K562 (cell line): ENCODE data around the gene TALDO1. TPM values are rescaled to one million over a fixed set of nuclear protein-coding genes. Genes with fewer than 3 reads are reported as not detected.

Source experiments
- ATF3 ChIP-seq, 2 experiments: fragments of 450-650 bp in 1 of 2; sonication (generic) in 1 of 2; formaldehyde crosslinking in 1 of 2; IDR thresholded peaks in 1 of 2; conservative IDR thresholded peaks in 1 of 2; 2 replicates each; pipeline versions ENCODE4 v1.6.1 to v1.8.1; 2016 to 2023; ENCODE audit warnings: mild to moderate bottlenecking in 2 of 2, moderate library complexity in 2 of 2, inconsistent platforms in 1 of 2, missing genetic modification reagents in 1 of 2
- BRF1 ChIP-seq: IDR thresholded peaks from 3 replicates; pipeline ENCODE4 v1.6.1; 2011; ENCODE audit warnings: borderline replicate concordance, mild to moderate bottlenecking; ENCODE audit not compliant: insufficient read length; ENCODE audit errors: extremely low read depth
- CBX3 ChIP-seq, 2 experiments: IDR thresholded peaks; 1 replicate in 1 of 2; 2 replicates in 1 of 2; pipeline ENCODE4 v1.6.1; 2012; ENCODE audit warnings: inconsistent platforms in 2 of 2, low read length in 2 of 2, borderline replicate concordance in 1 of 2, control low read depth in 1 of 2
- E2F1 ChIP-seq: sonication (generic); formaldehyde crosslinking; IDR thresholded peaks from 2 replicates; pipeline ENCODE4 v1.8.1; 2023; ENCODE audit warnings: mild to moderate bottlenecking, missing genetic modification reagents, moderate library complexity
- HDAC6 ChIP-seq: IDR thresholded peaks from 2 replicates; pipeline ENCODE4 v1.6.1; 2012; ENCODE audit warnings: low read depth, mild to moderate bottlenecking, control low read depth, inconsistent platforms, low read length, moderate library complexity
- MECOM ChIP-seq: fragments of 250-450 bp; sonication (Bioruptor Pico); IDR thresholded peaks from 2 replicates; pipeline ENCODE4 v1.8.0; 2022; ENCODE audit warnings: inconsistent platforms
- POLR2G ChIP-seq: fragments of 200-400 bp; formaldehyde crosslinking; IDR thresholded peaks from 2 replicates; pipeline ENCODE4 v1.6.1; 2017; ENCODE audit warnings: low read depth, mild to moderate bottlenecking, antibody characterized with exemption, low read length, moderate library complexity
- ZBTB7A ChIP-seq: IDR thresholded peaks from 2 replicates; pipeline ENCODE4 v1.6.1; 2011; ENCODE audit warnings: low read depth, mild to moderate bottlenecking, low read length, moderate library complexity, borderline replicate concordance; ENCODE audit not compliant: control insufficient read depth
- ZNF583 ChIP-seq: fragments of 250-450 bp; sonication (Bioruptor Pico); IDR thresholded peaks from 2 replicates; pipeline ENCODE4 v1.4.0; 2020
- ZNF609 ChIP-seq: sonication (generic); formaldehyde crosslinking; IDR thresholded peaks from 2 replicates; pipeline ENCODE4 v1.8.1; 2023; ENCODE audit warnings: missing genetic modification reagents, mild to moderate bottlenecking, borderline replicate concordance
- polyA plus RNA-seq, 8 experiments: library from polyadenylated mRNA; depleted of rRNA in 4 of 8; stranded (reverse) in 5 of 8; unstranded in 3 of 8; fragments of >200 nt; fragmentation: Nextera tagmentation in 2 of 8; fragmentation: Illumina TruSeq in 1 of 8; extraction: Ambion mirVana in 2 of 8; extraction: Trizol in 1 of 8; gene quantifications; 2 replicates each; pipeline versions ENCODE4 v1.2.1 to v1.2.3, GENCODE V29; 2011 to 2014; ENCODE audit warnings: inconsistent platforms in 1 of 8, missing spikeins in 1 of 8
- total RNA-seq, 7 experiments: library from RNA; depleted of rRNA in 6 of 7; stranded (reverse); fragments of >200 nt in 6 of 7; fragmentation: Illumina TruSeq in 2 of 7; extraction: Trizol in 2 of 7; gene quantifications; 2 replicates each; pipeline versions ENCODE4 v1.2.1 to v1.2.3, GENCODE V29; 2011 to 2021; ENCODE audit warnings: low replicate concordance in 1 of 7

TALDO1 gene
- total and polyA plus RNA-seq, 9 of the 15 experiments (the other 6 are each of a cell fraction or from before 2014, with no cell fraction given): 260 to 541 (median 441) TPM

- TF ChIP-seq ATF3 (IDR thresholded peaks at IDR 0.05) (peak; percentile 63), ATF3 (CRISPR knock-in tag; conservative IDR thresholded peaks at IDR 0.05) (no peak), ZBTB7A (peak; percentile 15; the same call in 1 of the 2 replicates), HDAC6 (no peak), ZNF583 (CRISPR knock-in tag) (no peak), POLR2G (peak; percentile 66), CBX3 (IDR thresholded peaks at IDR 0.05; ENCODE audit: borderline replicate concordance in 1 of 2, low read length in 2 of 2) (no peak), ZNF609 (CRISPR knock-in tag) (no peak), E2F1 (CRISPR knock-in tag) (no peak), BRF1 (no peak), MECOM (CRISPR knock-in tag) (no peak)
These were observed 40.8 kb upstream of the TALDO1 start (continued) for GRCh38 chr11:706439-706956.
